Astrocyte (in vitro differentiated cells and primary cell): Measurements from ENCODE around the gene AGRN. TPM values are rescaled to one million over a fixed set of nuclear protein-coding genes. Genes with fewer than 3 reads are reported as not detected.

ENCODE experiments used
- DNase-seq: peaks from one replicate; pipeline ENCODE4 v3.0.0-alpha.2; 2010; ENCODE audit warnings: low read depth
- FAIRE-seq: peaks from 2 replicates; lab custom pipeline; 2011; peaks lifted over from hg19 to GRCh38; lab: Jason Lieb, UNC
- H2AFZ ChIP-seq: 2 replicates; pipeline ENCODE4 v1.6.0; 2012; ENCODE audit warnings: low read depth, low read length, inconsistent platforms
- H3K27ac ChIP-seq: 2 replicates; pipeline ENCODE4 v1.5.1; 2011; ENCODE audit warnings: low read depth, low read length, inconsistent platforms
- H3K27me3 ChIP-seq: 2 replicates; pipeline ENCODE4 v1.6.0; 2011; ENCODE audit warnings: low read length, inconsistent platforms; ENCODE audit not compliant: insufficient read depth
- H3K36me3 ChIP-seq: 2 replicates; pipeline ENCODE4 v1.5.1; 2011; ENCODE audit warnings: low read length, inconsistent platforms; ENCODE audit not compliant: insufficient read depth
- H3K4me1 ChIP-seq: 2 replicates; pipeline ENCODE4 v1.5.1; 2011; ENCODE audit warnings: low read length, inconsistent platforms; ENCODE audit not compliant: insufficient read depth
- H3K4me2 ChIP-seq: 2 replicates; pipeline ENCODE4 v1.6.0; 2012; ENCODE audit warnings: low read length, inconsistent platforms
- H3K4me3 ChIP-seq: 2 replicates; pipeline ENCODE4 v1.5.1; 2011; ENCODE audit warnings: low read depth, mild to moderate bottlenecking, low read length, inconsistent platforms; ENCODE audit not compliant: insufficient read depth
- H3K79me2 ChIP-seq: 2 replicates; pipeline ENCODE4 v1.6.0; 2012; ENCODE audit warnings: mild to moderate bottlenecking, low read length, inconsistent platforms; ENCODE audit not compliant: insufficient read depth
- H3K9ac ChIP-seq: 2 replicates; pipeline ENCODE4 v1.6.0; 2012; ENCODE audit warnings: mild to moderate bottlenecking, low read length, inconsistent platforms
- H3K9me3 ChIP-seq: 2 replicates; pipeline ENCODE4 v1.5.1; 2012; ENCODE audit warnings: low read depth, mild to moderate bottlenecking, low read length, inconsistent platforms; ENCODE audit not compliant: insufficient read depth
- H4K20me1 ChIP-seq: 2 replicates; pipeline ENCODE4 v1.6.0; 2012; ENCODE audit warnings: low read length, inconsistent platforms; ENCODE audit not compliant: insufficient read depth
- H3K27ac Mint-ChIP-seq: one replicate; pipeline ENCODE4 v1.8.0; 2021; ENCODE audit warnings: mild to moderate bottlenecking, mixed read lengths; ENCODE audit not compliant: unreplicated experiment
- H3K27me3 Mint-ChIP-seq: one replicate; pipeline ENCODE4 v1.8.0; 2021; ENCODE audit warnings: low read depth, mixed read lengths; ENCODE audit not compliant: unreplicated experiment
- H3K36me3 Mint-ChIP-seq: one replicate; pipeline ENCODE4 v1.8.0; 2021; ENCODE audit warnings: low read depth, mixed read lengths; ENCODE audit not compliant: unreplicated experiment
- H3K4me1 Mint-ChIP-seq: one replicate; pipeline ENCODE4 v1.8.0; 2021; ENCODE audit warnings: low read depth, mixed read lengths; ENCODE audit not compliant: unreplicated experiment
- H3K4me3 Mint-ChIP-seq: one replicate; pipeline ENCODE4 v1.8.0; 2021; ENCODE audit warnings: mild to moderate bottlenecking, moderate library complexity, mixed read lengths; ENCODE audit not compliant: unreplicated experiment
- H3K9me3 Mint-ChIP-seq: one replicate; pipeline ENCODE4 v1.8.0; 2021; ENCODE audit warnings: mild to moderate bottlenecking, mixed read lengths; ENCODE audit not compliant: unreplicated experiment
- EZH2 ChIP-seq: IDR thresholded peaks from 2 replicates; pipeline ENCODE4 v1.6.1; 2012; ENCODE audit warnings: mild to moderate bottlenecking, low read length, inconsistent platforms; ENCODE audit not compliant: insufficient read depth
- total RNA-seq: library from RNA; stranded (reverse); gene quantifications from 2 replicates; pipeline ENCODE4 v1.2.1, GENCODE V29; 2021
- TF ChIP-seq, protein P1 (sequence below): IDR thresholded peaks from 2 replicates; pipeline ENCODE4 v1.5.1; 2011; ENCODE audit warnings: low read depth, mild to moderate bottlenecking, inconsistent platforms, low read length, moderate library complexity; ENCODE audit not compliant: insufficient read depth

Gene AGRN
- total RNA-seq, 1 donor from 2014 or later, result 589 TPM

DNA sequence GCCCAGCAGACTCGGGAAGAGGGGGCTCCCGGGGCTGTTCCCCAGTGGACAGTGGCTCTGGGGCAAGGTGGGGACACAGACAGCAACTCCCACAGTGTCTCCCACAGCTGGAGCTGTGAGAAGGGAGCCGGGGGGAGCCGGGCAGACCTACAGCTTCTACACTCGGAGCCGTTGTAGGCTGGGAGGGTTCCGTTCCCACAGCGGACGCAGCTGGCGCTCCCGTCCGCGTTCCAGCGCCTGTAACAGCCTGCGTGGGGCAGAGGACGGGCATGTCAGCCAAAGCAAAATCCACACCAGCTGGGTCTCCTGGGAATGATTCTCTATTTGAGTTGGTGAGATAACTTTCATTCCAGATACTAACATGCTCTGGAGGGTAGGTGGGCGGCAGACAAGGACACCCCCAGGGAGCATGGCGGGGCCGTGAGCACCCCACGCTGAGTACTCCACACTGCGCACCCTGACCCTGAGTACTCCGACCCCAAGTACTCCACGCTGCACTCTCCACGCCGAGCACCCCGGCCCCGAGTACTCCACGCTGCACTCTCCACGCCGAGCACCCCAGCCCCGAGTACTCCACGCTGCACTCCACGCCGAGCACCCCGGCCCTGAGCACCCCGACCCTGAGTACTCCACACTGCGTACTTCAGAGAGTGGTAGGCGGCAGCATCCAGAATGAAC lies 67.6 kb downstream of the AGRN start:
- no peak for DNase-seq
- peaks cover 8% of the 10 kb centered on the region for H3K36me3 Mint-ChIP-seq

DNA sequence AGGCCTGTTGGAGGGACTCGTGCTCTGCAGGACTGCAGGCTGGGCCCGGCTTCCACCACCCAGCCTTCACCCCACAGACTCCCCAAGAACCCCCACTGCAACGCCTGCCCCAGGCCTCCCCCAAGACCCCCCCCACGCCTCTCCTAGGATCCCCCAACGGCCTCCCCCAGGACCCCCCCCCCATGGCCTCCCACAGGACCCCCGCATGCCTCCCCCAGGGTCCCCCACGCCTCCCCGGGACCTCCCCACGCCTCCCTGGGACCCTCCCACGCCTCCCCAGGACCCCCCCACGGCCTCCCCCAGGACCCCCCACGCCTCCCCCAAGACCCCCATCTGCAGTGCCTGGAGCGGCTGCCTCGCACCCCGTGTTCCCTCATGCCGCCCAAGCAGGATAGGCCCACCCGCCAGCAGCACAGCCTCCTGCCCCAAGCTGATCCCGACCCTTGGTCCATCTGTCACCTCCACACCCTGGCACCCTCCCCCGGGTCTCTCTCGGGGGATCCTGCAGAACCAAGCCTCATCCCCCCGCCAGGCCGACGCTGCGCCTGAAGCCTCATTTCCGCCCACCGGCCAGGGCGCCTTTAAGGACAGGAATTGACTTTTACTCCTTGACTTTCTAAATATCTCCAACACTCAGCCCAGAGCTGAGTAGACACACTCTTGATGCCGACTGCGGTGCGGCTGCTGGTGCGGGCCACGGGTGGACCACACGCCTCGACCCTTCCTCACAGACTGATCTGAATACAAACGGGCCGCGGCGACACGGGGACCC lies 68.3 kb downstream of the AGRN start:
- H3K9ac ChIP-seq, result no peak overlapping the region
- H3K4me3 ChIP-seq, result no peak overlapping the region
- H3K4me2 ChIP-seq, result no peak overlapping the region
- no peak for TF ChIP-seq EZH2
- TF ChIP-seq, protein P1, sequence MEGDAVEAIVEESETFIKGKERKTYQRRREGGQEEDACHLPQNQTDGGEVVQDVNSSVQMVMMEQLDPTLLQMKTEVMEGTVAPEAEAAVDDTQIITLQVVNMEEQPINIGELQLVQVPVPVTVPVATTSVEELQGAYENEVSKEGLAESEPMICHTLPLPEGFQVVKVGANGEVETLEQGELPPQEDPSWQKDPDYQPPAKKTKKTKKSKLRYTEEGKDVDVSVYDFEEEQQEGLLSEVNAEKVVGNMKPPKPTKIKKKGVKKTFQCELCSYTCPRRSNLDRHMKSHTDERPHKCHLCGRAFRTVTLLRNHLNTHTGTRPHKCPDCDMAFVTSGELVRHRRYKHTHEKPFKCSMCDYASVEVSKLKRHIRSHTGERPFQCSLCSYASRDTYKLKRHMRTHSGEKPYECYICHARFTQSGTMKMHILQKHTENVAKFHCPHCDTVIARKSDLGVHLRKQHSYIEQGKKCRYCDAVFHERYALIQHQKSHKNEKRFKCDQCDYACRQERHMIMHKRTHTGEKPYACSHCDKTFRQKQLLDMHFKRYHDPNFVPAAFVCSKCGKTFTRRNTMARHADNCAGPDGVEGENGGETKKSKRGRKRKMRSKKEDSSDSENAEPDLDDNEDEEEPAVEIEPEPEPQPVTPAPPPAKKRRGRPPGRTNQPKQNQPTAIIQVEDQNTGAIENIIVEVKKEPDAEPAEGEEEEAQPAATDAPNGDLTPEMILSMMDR, result no peak
- H3K9me3 ChIP-seq, result no peaks in the 10 kb centered on the region
- H3K36me3 Mint-ChIP-seq, result peaks cover 5% of the 10 kb centered on the region
- peaks cover 2% of the 10 kb centered on the region for H3K27me3 Mint-ChIP-seq
- no peak overlapping the region for H3K27ac ChIP-seq
- no peak overlapping the region for H3K4me3 Mint-ChIP-seq
- no peak overlapping the region for H3K27ac Mint-ChIP-seq
- no peaks in the 10 kb centered on the region for H3K9me3 Mint-ChIP-seq
- no peak overlapping the region for H2AFZ ChIP-seq
- no peaks in the 10 kb centered on the region for H3K79me2 ChIP-seq
- no peaks in the 10 kb centered on the region for H3K27me3 ChIP-seq
- DNase-seq, result no peak
- FAIRE-seq, result no peak
- H3K36me3 ChIP-seq, result no peaks in the 10 kb centered on the region
- no peaks in the 10 kb centered on the region for H4K20me1 ChIP-seq
- no peaks in the 10 kb centered on the region for H3K4me1 Mint-ChIP-seq
- no peaks in the 10 kb centered on the region for H3K4me1 ChIP-seq

More for the DNA sequence above, 67.6 kb downstream of the AGRN start:
- H3K4me1 Mint-ChIP-seq, result no peaks in the 10 kb centered on the region
- Histone ChIP-seq H3K4me2 (no peak overlapping the region), H3K36me3 (no peaks in the 10 kb centered on the region), H3K27me3 (no peaks in the 10 kb centered on the region), H3K9ac (no peak overlapping the region), H2AFZ (no peak overlapping the region), H3K4me3 (no peak overlapping the region), H3K79me2 (no peaks in the 10 kb centered on the region), H3K9me3 (no peaks in the 10 kb centered on the region), H3K4me1 (no peaks in the 10 kb centered on the region), H3K27ac (no peak overlapping the region), H4K20me1 (no peaks in the 10 kb centered on the region)
- H3K27ac Mint-ChIP-seq, result no peak overlapping the region
- no peak overlapping the region for H3K4me3 Mint-ChIP-seq
- FAIRE-seq, result no peak
- TF ChIP-seq, protein P1, result no peak
- no peak for TF ChIP-seq EZH2
- H3K9me3 Mint-ChIP-seq, result no peaks in the 10 kb centered on the region
- H3K27me3 Mint-ChIP-seq, result peaks cover 2% of the 10 kb centered on the region
